ENCODE data around the gene BLTP2. TPM values are rescaled to one million over a fixed set of nuclear protein-coding genes. Genes with fewer than 3 reads are reported as not detected.

BLTP2 gene
- total and polyA plus RNA-seq, 10 of the 15 experiments (the other 5 are each of a cell fraction or from before 2014, with no cell fraction given): 14.2 to 151 (median 78.1) TPM

- ChIA-PET POLR2A (interaction anchor here (1.3 to 1.4 kb wide), 2 partner anchors 14 to 31 kb away, joined by 4 to 7 read pairs; partner anchors contain the start of genes BLTP2, SDF2 and SUPT6H), CTCF (interaction anchor here (1.0 to 5.5 kb wide), 4 partner anchors 14 to 45 kb away, joined by 3 to 56 read pairs (median 14); partner anchors contain the start of genes BLTP2, SDF2 and SUPT6H), RAD21 (ENCODE audit: unreplicated experiment) (interaction anchor here (1.1 to 2.0 kb wide), 2 partner anchors 28 to 35 kb away, joined by 3 to 11 read pairs; no protein-coding TSS in a partner anchor), SMC1A (ENCODE audit: uncharacterized antibody, unreplicated experiment) (interaction anchor here (1.5 to 2.4 kb wide), 2 partner anchors 29 to 32 kb away, joined by 5 to 9 read pairs; no protein-coding TSS in a partner anchor)
- no peaks in the 10 kb centered on the region for H4K20me1 ChIP-seq (ENCODE audit: control insufficient read depth, insufficient read depth)
- H2AFZ ChIP-seq (ENCODE audit: control insufficient read depth, low read depth, low read length): no peak overlapping the region
- TF ChIP-seq NBN (IDR thresholded peaks at IDR 0.05): no peak
- TF ChIP-seq DPF2 (IDR thresholded peaks at IDR 0.05): no peak
- no peak for TF ChIP-seq E4F1 (IDR thresholded peaks at IDR 0.05; ENCODE audit: borderline replicate concordance, partially characterized antibody)
- no peak for TF ChIP-seq BCL11A (IDR thresholded peaks at IDR 0.05; ENCODE audit: low read depth, low read length)
- TF ChIP-seq MYC (IDR thresholded peaks at IDR 0.05; ENCODE audit: insufficient read depth, insufficient read length, insufficient replicate concordance, low read length, severe bottlenecking): no peak
- TF ChIP-seq REST (IDR thresholded peaks at IDR 0.05; ENCODE audit: low read depth, low read length): no peak
- no TSS peak for BruUV-seq (replicated peaks)
- H3K79me2 ChIP-seq (ENCODE audit: control insufficient read depth, insufficient read depth, low read length): no peaks in the 10 kb centered on the region; the same call in 1 of the 2 replicates
- no peaks in the 10 kb centered on the region for H3K27me3 ChIP-seq (replicated peaks in 1 of 2; ENCODE audit: control insufficient read depth in 2 of 2, insufficient read depth in 2 of 2, low read length in 1 of 2)
- ATAC-seq (no peak), FAIRE-seq (no peak), DNase-seq (ENCODE audit: low read depth, low spot score) (no peak)
- no peak overlapping the region for H3K27ac ChIP-seq (ENCODE audit: control insufficient read depth, insufficient read depth)
- in situ Hi-C loops (cut with MboI): no loop called here
- intact Hi-C loops (cut with micrococcal nuclease; ENCODE audit: unreplicated experiment): no loop called here
- WGBS (ENCODE audit: insufficient coverage, insufficient replicate concordance, low lambda C conversion rate, missing lambda C conversion rate): 82% methylated on average over 3 of the region's 3 CpGs
- peaks cover 30 to 58% of the 10 kb centered on the region in 2 experiments for H3K36me3 ChIP-seq (ENCODE audit: control insufficient read depth in 2 of 2, insufficient read depth in 2 of 2, low read length in 1 of 2)
- no peaks in the 10 kb centered on the region for H3K4me1 ChIP-seq (ENCODE audit: control insufficient read depth, insufficient read depth, low read length)
- no peak overlapping the region for H3K4me3 ChIP-seq
- H3K9ac ChIP-seq (ENCODE audit: control insufficient read depth, insufficient read depth, low read length): no peak overlapping the region
- no peak overlapping the region for H3K4me2 ChIP-seq (ENCODE audit: control insufficient read depth, insufficient read depth)
- H3K9me3 ChIP-seq (replicated peaks; ENCODE audit: control insufficient read depth, insufficient read depth, low read length): no peaks in the 10 kb centered on the region
These were observed 30.5 kb upstream of the BLTP2 start for GRCh38 chr17:28675490-28675889.
